ENCODE results near the gene FIBP.

DNA sequence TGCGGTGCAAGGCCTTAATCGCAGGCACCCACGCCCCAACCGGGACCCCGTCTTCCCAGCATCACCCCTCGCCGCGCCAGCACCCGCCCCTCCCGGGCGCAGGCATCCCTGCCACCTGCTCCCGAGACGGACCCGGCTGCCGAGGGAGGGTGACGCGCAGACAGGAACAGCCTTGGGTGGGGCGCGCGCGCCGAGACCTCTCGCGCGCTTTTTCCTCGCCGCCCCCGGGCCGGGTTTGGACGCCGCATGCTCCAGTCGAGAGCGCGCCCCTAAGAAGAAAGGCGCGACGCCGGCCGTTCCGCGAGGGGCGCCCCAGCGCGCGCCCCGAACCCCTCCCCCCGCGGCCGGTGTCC, 30.8 kb downstream of the FIBP start:
- TF ChIP-seq, protein P1, sequence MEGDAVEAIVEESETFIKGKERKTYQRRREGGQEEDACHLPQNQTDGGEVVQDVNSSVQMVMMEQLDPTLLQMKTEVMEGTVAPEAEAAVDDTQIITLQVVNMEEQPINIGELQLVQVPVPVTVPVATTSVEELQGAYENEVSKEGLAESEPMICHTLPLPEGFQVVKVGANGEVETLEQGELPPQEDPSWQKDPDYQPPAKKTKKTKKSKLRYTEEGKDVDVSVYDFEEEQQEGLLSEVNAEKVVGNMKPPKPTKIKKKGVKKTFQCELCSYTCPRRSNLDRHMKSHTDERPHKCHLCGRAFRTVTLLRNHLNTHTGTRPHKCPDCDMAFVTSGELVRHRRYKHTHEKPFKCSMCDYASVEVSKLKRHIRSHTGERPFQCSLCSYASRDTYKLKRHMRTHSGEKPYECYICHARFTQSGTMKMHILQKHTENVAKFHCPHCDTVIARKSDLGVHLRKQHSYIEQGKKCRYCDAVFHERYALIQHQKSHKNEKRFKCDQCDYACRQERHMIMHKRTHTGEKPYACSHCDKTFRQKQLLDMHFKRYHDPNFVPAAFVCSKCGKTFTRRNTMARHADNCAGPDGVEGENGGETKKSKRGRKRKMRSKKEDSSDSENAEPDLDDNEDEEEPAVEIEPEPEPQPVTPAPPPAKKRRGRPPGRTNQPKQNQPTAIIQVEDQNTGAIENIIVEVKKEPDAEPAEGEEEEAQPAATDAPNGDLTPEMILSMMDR (IDR thresholded peaks at IDR 0.05): peak in 1 of 6 experiments; percentile 0
- TF ChIP-seq POLR2A (IDR thresholded peaks at IDR 0.05): no peak
